HepG2 (cell line): ENCODE results near the gene LRTM2. TPM values are rescaled to one million over a fixed set of nuclear protein-coding genes. Genes with fewer than 3 reads are reported as not detected.

Source experiments
- FOXK1 ChIP-seq: sonication (generic); formaldehyde crosslinking; IDR thresholded peaks from 2 replicates; pipeline ENCODE4 v1.4.0; 2020; ENCODE audit warnings: low read depth, missing genetic modification reagents, borderline replicate concordance
- GLMP ChIP-seq: sonication (generic); formaldehyde crosslinking; IDR thresholded peaks from 2 replicates; pipeline ENCODE4 v1.9.0; 2021; ENCODE audit warnings: missing genetic modification reagents, mild to moderate bottlenecking, borderline replicate concordance
- KDM2A ChIP-seq: sonication (generic); formaldehyde crosslinking; IDR thresholded peaks from 2 replicates; pipeline ENCODE4 v1.4.0; 2020; ENCODE audit warnings: low read depth, missing genetic modification reagents, borderline replicate concordance
- KDM4B ChIP-seq: sonication (generic); formaldehyde crosslinking; IDR thresholded peaks from 2 replicates; pipeline ENCODE4 v1.4.0; 2020; ENCODE audit warnings: missing genetic modification reagents
- KLF12 ChIP-seq: sonication (generic); formaldehyde crosslinking; IDR thresholded peaks from 2 replicates; pipeline ENCODE4 v1.4.0; 2020; ENCODE audit warnings: missing genetic modification reagents, borderline replicate concordance
- KLF15 ChIP-seq: sonication (generic); formaldehyde crosslinking; IDR thresholded peaks from 2 replicates; pipeline ENCODE4 v1.8.1; 2023; ENCODE audit warnings: borderline replicate concordance, mild to moderate bottlenecking, inconsistent platforms, missing genetic modification reagents, mixed read lengths
- MTF2 ChIP-seq: sonication (generic); formaldehyde crosslinking; IDR thresholded peaks from 2 replicates; pipeline ENCODE4 v1.5.0; 2020; ENCODE audit warnings: missing genetic modification reagents, borderline replicate concordance
- RBFOX2 ChIP-seq: fragments of 200-400 bp; formaldehyde crosslinking; IDR thresholded peaks from 2 replicates; pipeline ENCODE4 v1.6.1; 2017; ENCODE audit warnings: low read depth, mild to moderate bottlenecking, low read length
- SCMH1 ChIP-seq: sonication (generic); formaldehyde crosslinking; IDR thresholded peaks from 2 replicates; pipeline ENCODE4 v1.9.0; 2021; ENCODE audit warnings: missing genetic modification reagents, mild to moderate bottlenecking, borderline replicate concordance
- TFDP2 ChIP-seq: sonication (generic); formaldehyde crosslinking; IDR thresholded peaks from 2 replicates; pipeline ENCODE4 v1.4.0; 2020; ENCODE audit warnings: missing genetic modification reagents
- TOE1 ChIP-seq: sonication (generic); formaldehyde crosslinking; IDR thresholded peaks from 2 replicates; pipeline ENCODE4 v1.4.0; 2020; ENCODE audit warnings: mild to moderate bottlenecking, missing genetic modification reagents
- ZBTB38 ChIP-seq: sonication (generic); formaldehyde crosslinking; IDR thresholded peaks from 2 replicates; pipeline ENCODE4 v1.5.1; 2020; ENCODE audit warnings: mild to moderate bottlenecking, missing genetic modification reagents
- ZIK1 ChIP-seq: sonication (generic); formaldehyde crosslinking; IDR thresholded peaks from 2 replicates; pipeline ENCODE4 v1.5.0; 2020; ENCODE audit warnings: mild to moderate bottlenecking, low read depth, missing genetic modification reagents, borderline replicate concordance
- ZNF850 ChIP-seq: sonication (generic); formaldehyde crosslinking; conservative IDR thresholded peaks from 2 replicates; pipeline ENCODE4 v1.9.0; 2021; ENCODE audit warnings: mild to moderate bottlenecking, missing genetic modification reagents
- polyA plus RNA-seq, 8 experiments: library from polyadenylated mRNA; depleted of rRNA in 3 of 8; stranded (reverse) in 7 of 8; unstranded in 1 of 8; fragments of >200 nt; fragmentation: Illumina TruSeq in 4 of 8; extraction: Trizol in 4 of 8; gene quantifications; 2 replicates each; pipeline versions ENCODE4 v1.2.1 to v1.2.3, GENCODE V29; 2011 to 2016; ENCODE audit warnings: low read depth in 4 of 8, missing spikeins in 1 of 8, mixed read lengths in 1 of 8; ENCODE audit not compliant: insufficient read depth in 1 of 8
- total RNA-seq, 5 experiments: library from RNA; depleted of rRNA; stranded (reverse); fragments of >200 nt; fragmentation: Illumina TruSeq; extraction: Trizol; gene quantifications; 2 replicates each; pipeline ENCODE4 v1.2.3, GENCODE V29; 2016; ENCODE audit warnings: low read depth in 1 of 5
- TF ChIP-seq, protein P1 (sequence below): sonication (generic); formaldehyde crosslinking; IDR thresholded peaks from 2 replicates; pipeline ENCODE4 v1.4.0; 2020; ENCODE audit warnings: missing genetic modification reagents
- TF ChIP-seq, protein P2 (sequence below): sonication (generic); formaldehyde crosslinking; IDR thresholded peaks from 2 replicates; pipeline ENCODE4 v1.8.0; 2022; ENCODE audit warnings: missing genetic modification reagents, mild to moderate bottlenecking, inconsistent platforms, borderline replicate concordance
- TF ChIP-seq, protein P3 (sequence below), 2 experiments: sonication (generic) in 1 of 2; formaldehyde crosslinking in 1 of 2; IDR thresholded peaks; 2 replicates each; pipeline versions ENCODE4 v1.4.0 to v1.6.1; 2018 to 2020; ENCODE audit warnings: missing genetic modification reagents in 2 of 2, borderline replicate concordance in 1 of 2, low read depth in 1 of 2, mild to moderate bottlenecking in 1 of 2, missing biosample characterization in 1 of 2
- TF ChIP-seq, protein P4 (sequence below): sonication (generic); formaldehyde crosslinking; conservative IDR thresholded peaks from 2 replicates; pipeline ENCODE4 v1.8.1; 2023; ENCODE audit warnings: missing genetic modification reagents

Gene LRTM2
- total and polyA plus RNA-seq, 2 of the 13 experiments (the other 11 are each of a cell fraction or from before 2014, with no cell fraction given): 0.09 TPM; not detected in 1

GRCh38 chr12:1795785-1796514 is 24.4 kb upstream of the LRTM2 start (continued):
- TF ChIP-seq SCMH1 (CRISPR knock-in tag) (no peak), ZBTB38 (CRISPR knock-in tag) (peak; percentile 79), KDM4B (CRISPR knock-in tag) (0 out of 2 replicates have a peak, but pooled peaks have one; percentile 13), ZIK1 (CRISPR knock-in tag) (0 out of 2 replicates have a peak, but pooled peaks have one; percentile 55), TFDP2 (CRISPR knock-in tag) (peak; percentile 69), RBFOX2 (peak; percentile 68), MTF2 (CRISPR knock-in tag) (0 out of 2 replicates have a peak, but pooled peaks have one; percentile 34), ZNF850 (CRISPR knock-in tag) (no peak), KDM2A (peak; percentile 95), KLF15 (CRISPR knock-in tag) (no peak), FOXK1 (no peak), GLMP (no peak), TOE1 (CRISPR knock-in tag) (peak; percentile 26; the same call in 1 of the 2 replicates), KLF12 (CRISPR knock-in tag) (peak; percentile 67; the same call in 1 of the 2 replicates)
- TF ChIP-seq, protein P1, sequence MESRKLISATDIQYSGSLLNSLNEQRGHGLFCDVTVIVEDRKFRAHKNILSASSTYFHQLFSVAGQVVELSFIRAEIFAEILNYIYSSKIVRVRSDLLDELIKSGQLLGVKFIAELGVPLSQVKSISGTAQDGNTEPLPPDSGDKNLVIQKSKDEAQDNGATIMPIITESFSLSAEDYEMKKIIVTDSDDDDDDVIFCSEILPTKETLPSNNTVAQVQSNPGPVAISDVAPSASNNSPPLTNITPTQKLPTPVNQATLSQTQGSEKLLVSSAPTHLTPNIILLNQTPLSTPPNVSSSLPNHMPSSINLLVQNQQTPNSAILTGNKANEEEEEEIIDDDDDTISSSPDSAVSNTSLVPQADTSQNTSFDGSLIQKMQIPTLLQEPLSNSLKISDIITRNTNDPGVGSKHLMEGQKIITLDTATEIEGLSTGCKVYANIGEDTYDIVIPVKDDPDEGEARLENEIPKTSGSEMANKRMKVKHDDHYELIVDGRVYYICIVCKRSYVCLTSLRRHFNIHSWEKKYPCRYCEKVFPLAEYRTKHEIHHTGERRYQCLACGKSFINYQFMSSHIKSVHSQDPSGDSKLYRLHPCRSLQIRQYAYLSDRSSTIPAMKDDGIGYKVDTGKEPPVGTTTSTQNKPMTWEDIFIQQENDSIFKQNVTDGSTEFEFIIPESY (CRISPR knock-in tag): peak; percentile 56
- TF ChIP-seq, protein P2, sequence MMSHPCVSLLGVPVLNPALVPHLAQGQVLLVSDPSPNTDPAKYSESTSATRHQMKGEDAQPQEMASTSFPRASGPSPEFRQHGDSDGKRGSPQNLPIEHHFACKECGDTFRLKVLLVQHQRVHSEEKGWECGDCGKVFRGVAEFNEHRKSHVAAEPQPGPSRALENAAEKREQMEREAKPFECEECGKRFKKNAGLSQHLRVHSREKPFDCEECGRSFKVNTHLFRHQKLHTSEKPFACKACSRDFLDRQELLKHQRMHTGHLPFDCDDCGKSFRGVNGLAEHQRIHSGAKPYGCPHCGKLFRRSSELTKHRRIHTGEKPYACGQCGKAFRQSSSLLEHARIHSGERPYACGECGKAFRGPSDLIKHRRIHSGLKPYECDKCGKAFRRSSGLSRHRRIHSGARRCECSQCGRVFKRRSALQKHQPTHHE (CRISPR knock-in tag): 0 out of 2 replicates have a peak, but pooled peaks have one; percentile 5
- TF ChIP-seq, protein P3, sequence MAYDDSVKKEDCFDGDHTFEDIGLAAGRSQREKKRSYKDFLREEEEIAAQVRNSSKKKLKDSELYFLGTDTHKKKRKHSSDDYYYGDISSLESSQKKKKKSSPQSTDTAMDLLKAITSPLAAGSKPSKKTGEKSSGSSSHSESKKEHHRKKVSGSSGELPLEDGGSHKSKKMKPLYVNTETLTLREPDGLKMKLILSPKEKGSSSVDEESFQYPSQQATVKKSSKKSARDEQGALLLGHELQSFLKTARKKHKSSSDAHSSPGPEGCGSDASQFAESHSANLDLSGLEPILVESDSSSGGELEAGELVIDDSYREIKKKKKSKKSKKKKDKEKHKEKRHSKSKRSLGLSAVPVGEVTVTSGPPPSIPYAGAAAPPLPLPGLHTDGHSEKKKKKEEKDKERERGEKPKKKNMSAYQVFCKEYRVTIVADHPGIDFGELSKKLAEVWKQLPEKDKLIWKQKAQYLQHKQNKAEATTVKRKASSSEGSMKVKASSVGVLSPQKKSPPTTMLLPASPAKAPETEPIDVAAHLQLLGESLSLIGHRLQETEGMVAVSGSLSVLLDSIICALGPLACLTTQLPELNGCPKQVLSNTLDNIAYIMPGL (CRISPR knock-in tag; IDR thresholded peaks at IDR 0.05; ENCODE audit: borderline replicate concordance in 1 of 2, low read depth in 1 of 2): peak in 1 of 2 experiments; percentile 87; a peak in 3 of 4 replicates
- TF ChIP-seq, protein P4, sequence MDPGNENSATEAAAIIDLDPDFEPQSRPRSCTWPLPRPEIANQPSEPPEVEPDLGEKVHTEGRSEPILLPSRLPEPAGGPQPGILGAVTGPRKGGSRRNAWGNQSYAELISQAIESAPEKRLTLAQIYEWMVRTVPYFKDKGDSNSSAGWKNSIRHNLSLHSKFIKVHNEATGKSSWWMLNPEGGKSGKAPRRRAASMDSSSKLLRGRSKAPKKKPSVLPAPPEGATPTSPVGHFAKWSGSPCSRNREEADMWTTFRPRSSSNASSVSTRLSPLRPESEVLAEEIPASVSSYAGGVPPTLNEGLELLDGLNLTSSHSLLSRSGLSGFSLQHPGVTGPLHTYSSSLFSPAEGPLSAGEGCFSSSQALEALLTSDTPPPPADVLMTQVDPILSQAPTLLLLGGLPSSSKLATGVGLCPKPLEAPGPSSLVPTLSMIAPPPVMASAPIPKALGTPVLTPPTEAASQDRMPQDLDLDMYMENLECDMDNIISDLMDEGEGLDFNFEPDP (CRISPR knock-in tag): 0 out of 2 replicates have a peak, but pooled peaks have one; percentile 81
